NCI-H446 (cell line): ENCODE results near the gene OTUB1.
"Not testable (repeated sequence)": the region's sequence is repeated elsewhere in the genome, so short reads cannot be mapped to it uniquely, and the experiment has no call there.

Experiments used
- DNase-seq, 2 experiments: peaks; one replicate each; lab custom pipeline; 2025; lab: John Stamatoyannopoulos, UW

The OTUB1 gene

GRCh38 chr11:64044730-64045393 is 58.6 kb downstream of the OTUB1 start:
- no peak for DNase-seq

DNA sequence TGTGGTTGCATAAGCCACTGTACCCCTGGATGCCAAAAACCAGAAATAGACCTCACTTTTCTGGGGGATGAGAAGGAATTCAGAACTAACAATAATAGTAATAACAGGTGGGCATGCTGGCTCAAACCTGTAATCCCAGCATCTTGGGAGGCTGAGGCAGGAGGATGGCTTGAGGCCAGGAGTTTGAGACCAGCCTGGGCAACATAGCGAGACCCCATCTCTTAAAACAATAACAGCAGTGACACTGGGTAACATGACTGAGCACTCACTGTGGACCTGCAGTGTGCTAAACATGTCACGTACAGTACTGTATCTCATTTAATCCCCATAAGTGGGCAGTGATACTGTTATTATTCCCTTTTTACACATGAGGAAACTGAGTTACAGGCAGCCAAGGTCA is 59.5 kb downstream of the OTUB1 start:
- DNase-seq, result no peak

- DNase-seq, result not testable (repeated sequence)
Measured at GRCh38 chr11:64047373-64047772, 61.1 kb downstream of the OTUB1 start.
